H54 (cell line): ENCODE measurements around the gene BRSK1.

Experiments used
- DNase-seq: peaks from one replicate; pipeline ENCODE4 v3.0.0; 2011; ENCODE audit warnings: low spot score, mixed read lengths; ENCODE audit not compliant: insufficient read length
- FAIRE-seq: peaks from 3 replicates; lab custom pipeline; 2011; peaks lifted over from hg19 to GRCh38; lab: Jason Lieb, UNC
- POLR2A ChIP-seq: IDR thresholded peaks from 2 replicates; pipeline ENCODE4 v1.6.1; 2011; ENCODE audit warnings: low read depth, mild to moderate bottlenecking, low read length

Gene BRSK1

DNA sequence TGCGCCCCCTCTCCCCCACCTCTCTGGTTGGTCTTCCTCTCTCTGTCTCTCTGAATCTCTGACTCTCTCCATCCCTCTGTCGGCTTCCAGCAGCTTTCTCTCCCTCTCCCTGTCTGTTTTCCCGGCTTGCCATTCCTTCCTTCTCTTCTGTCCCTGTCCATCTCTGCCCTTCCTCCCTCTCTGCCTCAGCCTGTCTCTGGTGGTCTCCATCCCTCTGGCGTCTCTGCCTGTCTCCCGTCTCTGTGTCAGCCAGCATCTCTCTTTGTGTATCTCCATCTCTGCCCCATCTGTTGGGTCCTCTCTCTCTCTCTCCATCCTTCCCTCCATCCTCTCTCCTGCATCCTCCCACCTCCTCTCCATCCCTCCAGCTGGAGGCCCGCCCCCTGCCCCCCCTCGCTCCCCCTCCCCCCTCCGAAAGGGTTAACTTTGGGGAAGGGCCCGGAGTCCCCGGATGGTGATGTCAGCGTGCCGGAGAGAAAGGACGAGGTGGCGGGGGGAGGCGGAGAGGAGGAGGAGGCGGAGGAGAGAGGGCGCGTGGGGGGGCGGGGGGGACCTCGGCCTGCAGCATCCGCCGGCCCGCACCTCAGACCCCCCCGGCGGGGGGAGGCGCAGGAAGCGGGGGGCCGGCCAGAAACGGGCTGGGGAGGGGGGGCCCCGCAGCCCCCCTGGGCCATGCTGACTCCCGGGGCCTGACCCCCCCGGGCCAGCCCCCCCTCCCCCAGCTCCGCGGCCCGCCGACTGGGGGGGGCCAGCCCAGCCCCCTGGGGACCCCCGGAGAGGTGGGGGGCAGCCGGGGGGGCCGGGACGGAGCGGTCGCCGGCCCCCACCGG lies at the start of gene BRSK1:
Gene BRSK1 (plus strand): TSS at position 450 of the 830 bp plus-strand sequence. CDS start 446 bp downstream, outside the sequence.
- TF ChIP-seq POLR2A = 0 out of 2 replicates have a peak, but pooled peaks have one; percentile 22
- FAIRE-seq = no peak
- peak; percentile 93 for DNase-seq

DNA sequence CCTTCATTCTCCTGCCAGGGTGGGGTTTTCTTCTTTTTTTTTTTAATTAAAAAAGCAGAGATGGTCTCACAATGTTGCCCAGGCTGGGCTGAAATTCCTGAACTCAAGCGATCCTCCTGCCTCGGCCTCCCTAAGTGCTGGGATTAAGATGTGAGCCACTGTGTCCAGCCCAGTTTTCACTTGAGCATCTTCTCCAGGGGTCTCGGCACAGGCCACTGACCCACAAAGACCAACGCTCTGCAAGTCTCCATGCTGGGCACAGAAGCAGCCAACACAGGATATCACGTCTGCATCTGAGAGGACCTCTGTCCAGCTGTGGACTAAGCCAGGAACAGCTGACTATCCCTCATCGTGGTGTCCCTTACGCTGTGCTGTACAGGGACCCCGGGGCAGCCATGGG lies 45.8 kb upstream of the BRSK1 start:
- no peak for DNase-seq
- FAIRE-seq = no peak
- no peak for TF ChIP-seq POLR2A

DNA sequence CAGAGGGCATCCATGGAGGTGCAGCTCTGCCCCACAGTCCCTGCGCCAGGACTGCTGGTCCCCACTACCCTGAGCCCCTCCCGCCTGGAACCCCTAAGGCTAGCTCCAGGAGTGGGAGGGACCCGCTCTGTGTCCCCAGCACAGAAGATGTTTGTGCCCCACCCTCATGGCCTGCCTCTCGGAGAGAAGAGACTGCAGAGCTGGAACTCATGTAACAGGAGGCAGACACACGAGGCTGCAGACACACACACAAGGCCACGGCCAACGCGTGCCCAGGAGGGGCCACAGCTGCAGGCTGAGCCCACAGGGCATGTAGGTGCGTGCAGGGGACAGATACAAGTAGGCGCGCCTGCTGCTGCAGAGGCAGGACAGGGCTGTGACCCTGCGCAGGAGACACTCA lies 44.8 kb upstream of the BRSK1 start:
- TF ChIP-seq POLR2A = no peak
- no peak for FAIRE-seq
- no peak for DNase-seq

GRCh38 chr19:55240713-55241020 lies 43.1 kb upstream of the BRSK1 start:
- no peak for TF ChIP-seq POLR2A
- no peak for FAIRE-seq
- no peak for DNase-seq

- TF ChIP-seq POLR2A = no peak
- no peak for DNase-seq
- FAIRE-seq = no peak
Measured at GRCh38 chr19:55241143-55241934, 42.5 kb upstream of the BRSK1 start.

- FAIRE-seq = no peak
- TF ChIP-seq POLR2A = no peak
- no peak for DNase-seq
Measured at GRCh38 chr19:55241935-55242464, 41.8 kb upstream of the BRSK1 start.

DNA sequence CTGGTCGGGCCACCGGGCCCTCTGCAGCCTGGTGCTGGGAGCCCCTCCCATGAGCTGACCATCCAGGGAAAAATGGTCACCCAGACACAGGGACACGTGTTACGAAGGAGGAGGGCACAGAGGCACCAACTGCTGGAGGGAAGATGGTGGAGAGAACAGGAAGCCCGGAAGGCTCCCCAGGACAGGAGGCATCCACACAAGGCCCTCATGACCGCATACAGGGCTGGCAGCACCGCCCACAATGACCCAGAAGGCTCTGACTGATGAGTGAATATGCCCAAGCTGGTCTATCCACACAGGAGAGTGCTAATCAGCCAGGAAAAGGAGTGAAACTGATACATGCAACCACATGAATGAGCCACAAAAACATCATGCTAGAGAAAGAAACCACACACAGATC lies 41.3 kb upstream of the BRSK1 start:
- FAIRE-seq = no peak
- DNase-seq = no peak
- TF ChIP-seq POLR2A = no peak

GRCh38 chr19:55244004-55244680 lies 39.7 kb upstream of the BRSK1 start:
- no peak for FAIRE-seq
- no peak for TF ChIP-seq POLR2A
- DNase-seq = no peak

DNA sequence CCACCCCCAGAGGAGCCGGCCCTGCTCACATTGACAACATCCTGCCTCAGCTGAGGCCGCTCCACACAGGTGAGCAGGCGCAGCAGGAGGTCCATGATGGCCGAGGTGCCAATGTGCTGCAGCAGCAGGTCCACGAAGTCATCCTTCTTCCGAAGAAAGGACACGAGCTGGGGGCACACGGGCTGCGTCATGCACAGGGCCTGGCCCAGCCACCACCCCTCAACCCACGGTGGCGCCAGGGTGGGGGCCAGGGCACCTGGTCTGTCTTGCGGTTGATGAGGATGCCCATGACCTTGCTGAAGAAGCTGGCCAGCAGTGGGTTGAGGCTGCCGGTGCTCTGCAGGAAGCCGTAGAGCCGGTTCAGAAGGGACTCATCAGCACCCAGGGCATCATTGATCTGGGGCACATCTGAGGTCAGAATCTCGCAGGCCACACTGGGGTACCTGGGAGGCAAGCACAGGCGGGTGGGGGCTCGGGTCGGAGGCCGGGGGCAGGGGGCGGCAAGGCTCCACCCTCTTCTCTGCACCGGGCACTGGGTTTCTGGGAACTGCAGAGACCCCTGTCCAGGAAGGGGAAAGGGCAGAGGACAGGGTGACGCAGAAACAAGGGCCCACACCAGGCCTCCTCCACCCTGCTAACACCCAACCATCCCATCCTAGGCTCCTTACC lies 38.4 kb upstream of the BRSK1 start:
- FAIRE-seq (no peak), DNase-seq (no peak)
- TF ChIP-seq POLR2A = no peak

- no peak for FAIRE-seq
- DNase-seq = no peak
- no peak for TF ChIP-seq POLR2A
Measured at GRCh38 chr19:55246462-55247451, 37.0 kb upstream of the BRSK1 start.

GRCh38 chr19:55247621-55248099 lies 36.1 kb upstream of the BRSK1 start:
- DNase-seq (no peak), FAIRE-seq (no peak)
- TF ChIP-seq POLR2A = no peak

- no peak for FAIRE-seq
- TF ChIP-seq POLR2A = no peak
- no peak for DNase-seq
Measured at GRCh38 chr19:55248166-55248675, 35.6 kb upstream of the BRSK1 start.

GRCh38 chr19:55248704-55249103 lies 35.1 kb upstream of the BRSK1 start:
- no peak for DNase-seq
- TF ChIP-seq POLR2A = no peak
- FAIRE-seq = no peak
